Measurements from ENCODE around the gene MERTK. TPM values are rescaled to one million over a fixed set of nuclear protein-coding genes. Genes with fewer than 3 reads are reported as not detected.

Gene MERTK
- total RNA-seq, 1 experiment from 2014 or later: 14.5 TPM

- no peaks in the 10 kb centered on the region for H3K27me3 ChIP-seq (ENCODE audit: control insufficient read depth, insufficient read depth, low read length)
- H3K9me3 ChIP-seq (ENCODE audit: control insufficient read depth, insufficient read depth, low read depth, low read length): no peaks in the 10 kb centered on the region
- H3K27ac ChIP-seq (ENCODE audit: low read length): no peak overlapping the region
- TF ChIP-seq CTCF (IDR thresholded peaks at IDR 0.05) (no peak), SIN3A (IDR thresholded peaks at IDR 0.05; ENCODE audit: borderline replicate concordance, insufficient read depth, low read depth, low read length) (no peak), POLR2AphosphoS5 (IDR thresholded peaks at IDR 0.05; ENCODE audit: low read depth, low read length) (no peak), TCF7L2 (IDR thresholded peaks at IDR 0.05; ENCODE audit: low read depth, low read length) (no peak), REST (IDR thresholded peaks at IDR 0.05; ENCODE audit: insufficient read depth in 1 of 2, low read depth in 2 of 2, low read length in 1 of 2) (no peak)
- DNase-seq (ENCODE audit: low read depth, low spot score) (no peak), ATAC-seq (no peak)
- no peaks in the 10 kb centered on the region for H3K36me3 ChIP-seq (ENCODE audit: control insufficient read depth, insufficient read depth, low read length)
- POLR2A ChIA-PET: no interaction called here
- in situ Hi-C loops (cut with HindIII; ENCODE audit: low pct_unique_long_range_greater_than_20kb, low sequenced_read_pairs): no loop called here
- no peak overlapping the region for H3K4me3 ChIP-seq (ENCODE audit: low read depth in 2 of 2, low read length in 2 of 2)
- intact Hi-C loops (cut with micrococcal nuclease; ENCODE audit: unreplicated experiment): no loop called here
- no peaks in the 10 kb centered on the region for H3K4me1 ChIP-seq (ENCODE audit: control insufficient read depth, insufficient read depth, low read length)
- no TSS peak for BruUV-seq (replicated peaks)
- CTCF ChIA-PET: no interaction called here
Observed at GRCh38 chr2:111954602-111955332, 56.4 kb downstream of the MERTK start.

- no peaks in the 10 kb centered on the region for H3K36me3 ChIP-seq (ENCODE audit: control insufficient read depth, insufficient read depth, low read length)
- intact Hi-C loops (cut with micrococcal nuclease; ENCODE audit: unreplicated experiment): no loop called here
- DNase-seq (ENCODE audit: low read depth, low spot score): no peak
- no peaks in the 10 kb centered on the region for H3K4me1 ChIP-seq (ENCODE audit: control insufficient read depth, insufficient read depth, low read length)
- TF ChIP-seq SIN3A (IDR thresholded peaks at IDR 0.05; ENCODE audit: borderline replicate concordance, insufficient read depth, low read depth, low read length) (no peak), REST (IDR thresholded peaks at IDR 0.05; ENCODE audit: insufficient read depth in 1 of 2, low read depth in 2 of 2, low read length in 1 of 2) (no peak), POLR2AphosphoS5 (IDR thresholded peaks at IDR 0.05; ENCODE audit: low read depth, low read length) (no peak), TCF7L2 (IDR thresholded peaks at IDR 0.05; ENCODE audit: low read depth, low read length) (no peak), CTCF (IDR thresholded peaks at IDR 0.05) (no peak)
- CTCF ChIA-PET: no interaction called here
- no peaks in the 10 kb centered on the region for H3K9me3 ChIP-seq (ENCODE audit: control insufficient read depth, insufficient read depth, low read depth, low read length)
- no peak for ATAC-seq
- H3K27ac ChIP-seq (ENCODE audit: low read length): no peak overlapping the region
- BruUV-seq (replicated peaks): no TSS peak
- POLR2A ChIA-PET: no interaction called here
- H3K27me3 ChIP-seq (ENCODE audit: control insufficient read depth, insufficient read depth, low read length): no peaks in the 10 kb centered on the region
- H3K4me3 ChIP-seq (ENCODE audit: low read depth in 2 of 2, low read length in 2 of 2): no peak overlapping the region
- in situ Hi-C loops (cut with HindIII; ENCODE audit: low pct_unique_long_range_greater_than_20kb, low sequenced_read_pairs): no loop called here
Observed at GRCh38 chr2:111957872-111958354, 59.5 kb downstream of the MERTK start.
